HuH-7 (cell line): ENCODE measurements around the gene UMODL1.

ENCODE experiments used
- DNase-seq: peaks from one replicate; pipeline ENCODE4 v3.0.0; 2011; ENCODE audit warnings: low spot score

UMODL1 gene

GRCh38 chr21:42190486-42190863 lies 119.4 kb downstream of the UMODL1 start:
- no peak for DNase-seq

GRCh38 chr21:42191064-42191463 lies 119.9 kb downstream of the UMODL1 start:
- no peak for DNase-seq

GRCh38 chr21:42191696-42192595 lies 120.8 kb downstream of the UMODL1 start:
- DNase-seq = no peak
